Islet precursor cell (in vitro differentiated cells): ENCODE results near the gene TEX29.

ENCODE experiments used
- DNase-seq: peaks from one replicate; pipeline ENCODE4 v3.0.0-alpha.2; 2018

Gene TEX29

DNA sequence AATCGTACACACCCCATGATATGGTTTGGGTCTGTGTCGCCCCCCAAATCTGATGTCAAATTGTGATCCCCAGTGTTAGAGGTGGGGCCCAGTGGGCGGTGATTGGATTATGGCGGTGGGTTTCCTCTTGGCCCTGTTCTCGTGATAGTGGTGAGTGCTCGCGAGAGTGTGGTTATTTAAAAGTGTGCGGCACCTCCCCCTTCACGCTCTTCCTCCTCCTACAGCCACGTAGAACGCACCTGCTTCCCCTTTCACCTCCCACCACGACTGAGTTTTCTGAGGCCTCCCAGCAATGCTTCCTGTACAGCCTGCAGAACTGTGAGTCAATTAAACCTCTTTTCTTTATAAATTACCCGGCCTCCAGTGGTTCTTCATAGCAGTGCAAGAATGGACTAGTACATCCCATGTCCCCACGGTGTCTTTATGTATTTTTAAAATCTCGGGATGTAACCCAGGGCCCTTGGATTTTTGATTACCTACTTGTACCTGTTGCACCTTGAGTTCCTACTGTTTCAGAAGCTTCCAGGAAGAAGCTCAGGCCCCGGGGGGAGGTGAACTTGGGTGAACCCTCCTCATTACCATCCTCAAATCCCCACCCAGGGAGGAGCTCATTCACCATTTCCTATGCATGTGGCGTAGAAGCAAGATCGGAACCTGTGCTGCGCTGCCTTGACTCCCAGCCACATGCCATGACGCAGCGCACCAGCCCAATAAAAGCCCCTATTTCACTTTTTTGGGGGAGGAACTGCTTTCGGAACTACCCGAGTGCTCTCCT is 52.4 kb downstream of the TEX29 start:
- no peak for DNase-seq

DNA sequence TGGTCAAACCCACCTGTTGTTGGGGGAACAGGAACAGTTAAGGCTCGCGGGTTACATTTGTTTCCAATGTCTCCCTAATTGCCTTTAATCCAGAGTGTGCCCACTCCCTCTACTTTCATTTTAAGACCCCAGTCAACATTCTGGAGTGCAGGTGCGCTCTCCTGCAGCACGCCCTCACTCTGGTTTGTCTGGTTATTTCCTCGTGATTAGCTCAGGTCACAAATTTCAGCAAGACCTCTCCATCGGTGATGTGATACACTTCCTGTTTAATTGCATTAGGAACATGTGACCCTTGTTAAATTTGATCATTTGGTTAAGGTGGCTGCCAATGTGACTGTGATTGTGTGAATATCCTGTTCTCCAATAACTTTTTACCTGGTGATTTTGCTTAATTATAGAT is 53.0 kb downstream of the TEX29 start:
- no peak for DNase-seq

GRCh38 chr13:111380431-111380830 is 60.0 kb downstream of the TEX29 start:
- DNase-seq, result peak; percentile 18

DNA sequence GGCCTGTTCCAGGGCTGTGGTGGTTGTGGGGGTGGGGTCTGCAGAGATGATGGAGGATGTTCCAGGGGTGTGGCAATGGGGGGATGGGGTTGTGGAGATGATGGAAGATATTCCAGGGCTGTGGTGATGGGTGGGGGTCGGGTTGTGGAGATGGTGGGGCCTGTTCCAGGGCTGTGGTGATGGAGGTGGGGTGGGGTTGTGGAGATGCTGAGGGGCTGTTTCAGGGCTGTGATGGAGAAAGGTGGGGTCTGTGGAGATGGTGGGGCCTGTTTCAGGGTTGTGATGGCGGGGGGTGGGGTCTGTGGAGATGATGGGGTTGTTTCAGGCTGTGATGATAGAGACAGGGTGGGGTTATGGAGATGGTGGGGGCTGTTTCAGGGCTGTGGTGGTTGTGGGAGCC is 62.0 kb downstream of the TEX29 start:
- DNase-seq, result no peak

DNA sequence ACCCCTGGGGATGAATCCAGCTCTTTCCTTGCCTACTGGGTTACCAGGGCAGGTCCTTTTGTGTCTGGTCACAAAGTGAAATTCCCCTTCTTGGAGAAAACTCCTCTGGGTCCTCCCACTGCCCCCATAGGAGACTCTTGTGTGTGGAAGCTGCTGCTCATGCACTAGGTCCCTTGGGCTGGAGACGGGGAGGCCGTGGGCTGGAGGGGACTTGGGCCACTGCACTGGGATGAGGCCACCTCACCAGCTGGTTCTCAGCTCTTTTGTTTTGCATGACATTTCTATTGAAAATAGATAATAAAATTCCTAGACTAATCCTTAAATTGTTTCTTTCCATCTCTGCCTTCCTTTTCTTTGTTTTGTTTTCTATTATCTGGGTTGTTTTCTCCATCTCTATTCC is 62.4 kb downstream of the TEX29 start:
- peak; percentile 29 for DNase-seq

DNA sequence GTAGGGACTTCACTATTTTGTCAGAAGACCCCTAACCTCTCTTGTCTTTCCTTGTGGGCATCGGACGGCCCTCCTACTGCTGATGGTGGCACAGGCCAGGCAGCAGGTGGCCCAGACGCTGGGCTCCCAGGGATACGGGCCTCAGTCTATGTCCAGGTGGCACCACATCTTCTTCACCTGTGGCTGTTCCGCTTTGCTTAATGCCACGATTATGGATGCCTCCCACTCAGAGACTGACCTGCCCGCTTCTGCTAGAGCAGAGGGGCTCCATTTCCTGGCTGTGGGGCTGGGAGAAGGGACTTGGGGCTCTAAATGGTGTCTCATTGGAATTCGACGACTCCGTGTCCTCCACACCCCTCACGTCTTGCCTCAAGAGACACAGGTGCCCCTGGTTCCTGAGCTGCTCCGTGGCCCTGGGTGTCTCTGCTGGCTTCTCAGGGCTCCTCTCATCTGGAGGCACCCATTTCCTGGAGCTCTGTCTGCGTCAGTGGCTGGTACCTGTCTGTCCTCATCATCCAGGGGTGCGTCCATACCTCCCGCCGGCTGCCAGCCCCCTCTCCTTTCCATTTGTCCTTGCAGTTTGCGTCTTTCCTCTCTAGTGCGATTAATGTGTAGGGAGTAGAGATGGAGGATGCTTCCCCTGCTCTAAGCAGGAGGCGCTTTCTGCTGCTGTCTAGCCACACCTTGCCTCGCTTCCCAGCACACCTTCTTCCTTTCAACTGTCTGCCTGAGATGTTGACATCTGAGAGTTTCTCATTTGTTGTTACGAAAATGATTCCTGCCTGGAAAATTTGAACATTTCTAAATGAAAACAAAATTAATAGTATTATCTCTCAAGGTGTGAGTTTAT is 63.4 kb downstream of the TEX29 start:
- DNase-seq, result peak; percentile 42

- DNase-seq, result peak; percentile 28
Observed at GRCh38 chr13:111384441-111385182, 64.2 kb downstream of the TEX29 start.

- DNase-seq, result peak; percentile 12
Observed at GRCh38 chr13:111385183-111385857, 64.9 kb downstream of the TEX29 start.

DNA sequence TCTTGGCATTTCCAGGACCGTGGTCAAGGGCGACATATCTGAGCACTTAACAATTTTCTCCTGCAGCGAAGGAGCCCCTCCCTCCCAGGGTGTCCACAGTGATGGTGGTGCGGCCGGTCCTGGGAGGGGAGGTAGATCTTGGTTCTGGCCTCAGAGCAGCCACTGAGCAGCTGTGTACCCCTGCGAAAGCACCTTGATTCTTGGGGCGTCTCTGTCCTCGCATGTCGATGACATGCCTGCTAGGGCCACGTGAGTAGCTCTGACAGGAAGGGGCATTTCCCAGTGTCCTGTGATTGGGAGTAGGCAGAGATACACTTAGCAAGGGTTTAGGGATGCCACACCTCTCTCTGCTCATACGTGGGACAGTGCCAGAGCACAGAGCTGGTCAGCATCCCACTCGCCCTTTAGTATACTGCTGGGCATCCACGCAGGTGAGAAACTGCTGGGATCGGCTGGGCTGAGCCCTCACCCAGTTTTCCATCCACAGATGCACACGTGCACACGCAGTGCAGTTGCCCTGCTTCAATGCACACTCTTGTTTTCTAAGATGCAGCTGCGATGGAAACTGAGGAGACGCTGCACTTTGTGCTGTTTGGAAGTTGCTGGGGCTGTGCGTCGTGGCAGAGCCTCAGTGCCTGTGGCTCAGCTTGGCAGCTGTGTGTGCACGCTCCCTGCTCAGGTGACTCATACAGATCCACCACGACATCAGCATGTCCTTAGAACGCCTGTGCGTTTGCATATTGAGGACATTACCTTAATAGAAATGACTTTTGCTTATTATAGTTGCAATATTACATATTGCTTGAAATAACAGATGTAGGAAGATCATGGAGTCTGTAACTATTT is 66.8 kb downstream of the TEX29 start:
- peak; percentile 29 for DNase-seq

- DNase-seq, result peak; percentile 35
Observed at GRCh38 chr13:111387945-111388600, 67.6 kb downstream of the TEX29 start.

GRCh38 chr13:111388851-111389500 is 68.5 kb downstream of the TEX29 start:
- DNase-seq, result no peak

DNA sequence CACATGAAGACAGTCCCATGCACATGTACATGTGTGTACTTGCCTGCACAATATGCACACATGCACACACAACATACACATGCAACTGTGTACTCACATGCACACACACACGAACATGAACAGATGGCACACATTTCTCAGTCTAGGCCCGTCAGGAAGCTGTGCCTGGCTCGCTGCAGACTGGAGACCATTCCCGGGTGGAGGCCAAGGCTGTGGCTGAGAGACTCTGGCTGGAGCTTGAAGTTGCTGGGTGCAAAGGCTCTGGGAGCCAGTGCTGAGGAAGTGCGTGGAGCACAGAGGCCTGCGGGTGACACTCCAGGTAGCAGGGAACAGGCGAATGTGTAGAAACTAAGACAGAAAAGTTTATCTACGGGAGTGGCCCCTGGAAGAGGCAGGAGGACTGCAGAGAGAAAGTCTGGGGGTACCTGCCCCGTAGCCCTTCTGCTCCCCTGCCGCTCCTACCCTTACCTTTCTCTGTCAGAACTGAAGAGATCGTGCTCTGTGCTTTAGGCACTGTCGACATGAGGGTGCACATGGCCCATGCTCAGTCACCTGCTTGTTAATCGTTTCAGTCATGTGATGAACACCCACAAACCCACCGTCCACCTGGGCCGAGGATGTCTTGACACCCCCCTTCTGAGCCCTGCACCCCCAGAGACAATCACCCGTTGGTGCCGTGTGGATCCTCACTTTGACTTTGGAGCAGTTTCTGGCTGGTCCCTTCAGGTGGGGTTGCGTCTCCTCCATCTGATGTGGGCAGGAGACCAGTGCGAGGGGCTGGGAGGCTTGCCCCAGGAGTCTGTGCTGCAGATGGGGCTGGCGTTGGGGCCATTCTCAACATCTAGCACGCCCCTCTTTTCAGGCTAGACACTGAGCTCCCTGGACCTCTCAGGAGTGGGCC is 69.4 kb downstream of the TEX29 start:
- peak; percentile 44 for DNase-seq

DNA sequence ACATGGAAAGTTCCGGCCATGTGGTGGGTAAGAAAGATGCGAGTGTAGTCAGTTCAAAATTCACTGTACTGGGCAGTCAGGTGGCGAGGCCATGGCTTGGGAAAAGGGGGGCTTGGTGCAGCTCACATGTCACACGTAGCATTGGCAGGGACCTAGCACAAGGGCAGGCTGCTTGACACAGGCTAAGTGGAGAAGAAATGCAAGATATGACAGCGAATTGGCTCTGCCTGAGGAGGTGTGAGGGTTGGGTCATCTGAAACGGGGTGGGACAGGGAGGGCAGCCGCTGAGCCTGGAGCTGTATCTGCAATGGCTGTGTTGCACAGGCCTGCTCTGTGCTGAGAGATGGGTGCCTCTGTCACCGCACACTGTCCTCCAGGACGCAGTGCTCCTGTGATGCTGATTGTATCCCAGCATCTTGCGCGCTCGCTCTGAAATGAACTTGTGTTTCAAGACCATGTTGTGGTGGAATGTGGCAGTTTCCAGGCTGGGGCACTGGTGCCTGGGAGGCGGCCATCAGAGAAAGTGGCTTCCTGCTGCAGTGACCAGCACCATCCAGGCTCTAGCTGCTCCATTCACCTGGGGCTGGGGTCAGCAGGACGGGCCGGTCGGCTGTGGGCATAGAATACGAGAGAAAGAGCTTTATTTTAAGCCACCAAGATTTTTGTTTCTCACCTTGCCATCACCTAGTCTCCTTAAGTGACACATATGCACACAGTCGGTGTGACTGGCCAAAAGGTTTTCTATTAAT is 70.3 kb downstream of the TEX29 start:
- DNase-seq, result peak; percentile 42

GRCh38 chr13:111392486-111392885 is 72.0 kb downstream of the TEX29 start:
- DNase-seq, result peak; percentile 17

DNA sequence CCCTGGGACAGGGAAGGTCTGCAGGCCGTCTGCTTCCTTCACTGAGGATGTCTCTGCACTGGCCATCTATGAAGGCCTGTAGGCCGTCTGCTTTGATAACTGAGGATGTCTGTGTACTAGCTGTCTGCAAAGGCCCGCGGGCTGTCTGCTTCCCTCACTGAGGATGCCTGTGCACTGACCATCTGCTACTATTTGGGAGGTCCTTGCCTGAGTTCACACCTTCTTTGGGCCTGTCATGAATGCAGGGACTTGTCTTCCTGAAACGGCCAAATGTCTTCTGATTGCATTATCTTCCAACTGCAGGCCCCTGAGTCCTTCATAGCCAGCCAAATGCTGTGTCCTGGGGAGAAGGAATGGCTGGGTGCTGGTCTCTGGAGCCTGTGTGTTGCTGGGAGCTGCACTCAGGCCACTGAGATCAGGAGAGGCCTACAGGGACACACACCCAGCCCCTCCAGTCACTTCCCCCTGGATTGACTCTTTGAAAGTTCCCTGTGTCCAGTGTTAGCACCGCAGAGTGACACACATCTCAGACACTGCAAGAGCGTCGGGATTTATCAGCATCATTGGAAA is 72.9 kb downstream of the TEX29 start:
- peak; percentile 57 for DNase-seq
